Effector CD8-positive, alpha-beta T cell (primary cell): Measurements from ENCODE around the gene DAPK1.
"Not testable (repeated sequence)": the region's sequence is repeated elsewhere in the genome, so short reads cannot be mapped to it uniquely, and the experiment has no call there.

Source experiments
- DNase-seq: peaks from one replicate; lab custom pipeline; 2025; lab: John Stamatoyannopoulos, UW

The DAPK1 gene

DNA sequence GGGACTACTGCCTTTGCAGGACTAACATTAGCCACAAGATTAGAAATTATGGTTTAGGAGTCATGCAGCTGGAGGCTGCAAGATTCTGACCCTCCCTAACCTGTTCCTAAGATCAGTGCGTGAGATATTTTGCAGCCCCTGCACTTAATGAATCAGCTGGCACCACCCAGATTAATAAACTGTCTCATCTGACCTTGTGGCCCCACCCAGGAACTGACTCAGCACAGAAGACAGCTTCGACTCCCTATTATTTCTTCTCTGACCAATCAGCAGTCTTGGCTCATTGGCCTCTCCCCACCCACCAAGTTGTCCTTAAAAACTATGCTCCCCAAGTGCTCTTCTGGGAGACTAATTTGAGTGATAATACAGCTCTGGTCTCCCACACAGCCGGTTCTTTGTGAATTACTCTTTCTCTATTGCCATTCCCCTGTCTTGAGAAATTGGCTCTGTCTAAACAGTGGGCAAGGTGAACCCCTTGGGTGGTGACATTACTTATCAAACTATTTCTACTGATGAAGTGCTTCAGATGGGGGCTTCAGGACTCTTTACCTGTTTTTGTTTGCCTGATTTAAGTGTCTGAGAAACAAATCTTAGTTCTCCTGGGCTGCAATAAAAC lies 245.3 kb downstream of the DAPK1 start:
- no peak for DNase-seq

DNA sequence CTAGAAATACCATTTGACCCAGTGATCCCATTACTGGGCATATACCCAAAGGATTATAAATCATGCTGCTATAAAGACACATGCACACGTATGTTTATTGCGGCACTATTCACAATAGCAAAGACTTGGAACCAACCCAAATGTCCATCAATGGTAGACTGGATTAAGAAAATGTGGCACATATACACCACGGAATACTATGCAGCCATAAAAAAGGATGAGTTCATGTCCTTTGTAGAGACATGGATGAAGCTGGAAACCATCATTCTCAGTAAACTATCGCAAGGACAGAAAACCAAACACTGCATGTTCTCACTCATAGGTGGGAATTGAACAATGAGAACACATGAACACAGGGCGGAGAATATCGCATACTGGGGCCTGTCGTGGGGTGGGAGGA lies 246.6 kb downstream of the DAPK1 start:
- DNase-seq, result not testable (repeated sequence)

DNA sequence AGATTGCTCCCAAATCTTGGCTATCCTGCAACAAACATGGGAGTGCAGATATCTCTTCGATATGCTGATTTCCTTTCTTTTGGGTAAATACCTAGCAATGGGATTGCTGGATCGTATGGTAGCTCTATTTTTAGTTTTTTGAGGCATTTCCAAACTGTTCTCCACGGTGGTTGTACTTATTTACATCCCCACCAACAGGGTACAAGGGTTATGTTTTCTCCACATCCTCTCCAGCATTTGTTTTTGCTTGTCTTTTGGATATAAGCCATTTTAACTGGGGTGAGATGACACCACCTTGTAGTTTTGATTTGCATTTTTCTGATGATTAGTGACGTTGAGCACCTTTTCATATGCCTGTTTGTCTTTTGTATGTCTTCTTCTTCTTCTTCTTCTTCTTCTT lies 248.5 kb downstream of the DAPK1 start:
- no peak for DNase-seq

DNA sequence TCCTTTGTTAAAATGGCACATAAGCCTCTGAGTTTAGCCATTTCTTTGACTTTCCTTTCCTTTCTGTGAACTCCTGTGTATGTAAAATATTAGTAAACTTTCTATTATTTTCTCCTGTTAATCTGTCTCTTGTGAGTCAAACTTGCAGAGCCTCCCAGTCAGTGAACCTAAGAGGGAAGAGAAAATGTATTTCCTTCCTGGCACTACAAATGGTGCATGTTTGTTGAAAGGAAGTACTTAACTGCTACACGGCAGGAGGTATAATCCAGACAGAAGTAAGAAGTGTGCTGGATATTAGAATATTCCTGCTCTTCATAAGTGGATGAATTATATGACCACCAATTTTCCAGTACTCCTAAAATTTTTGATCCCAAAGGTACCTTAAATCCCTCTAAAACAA lies 251.2 kb downstream of the DAPK1 start:
- no peak for DNase-seq

DNA sequence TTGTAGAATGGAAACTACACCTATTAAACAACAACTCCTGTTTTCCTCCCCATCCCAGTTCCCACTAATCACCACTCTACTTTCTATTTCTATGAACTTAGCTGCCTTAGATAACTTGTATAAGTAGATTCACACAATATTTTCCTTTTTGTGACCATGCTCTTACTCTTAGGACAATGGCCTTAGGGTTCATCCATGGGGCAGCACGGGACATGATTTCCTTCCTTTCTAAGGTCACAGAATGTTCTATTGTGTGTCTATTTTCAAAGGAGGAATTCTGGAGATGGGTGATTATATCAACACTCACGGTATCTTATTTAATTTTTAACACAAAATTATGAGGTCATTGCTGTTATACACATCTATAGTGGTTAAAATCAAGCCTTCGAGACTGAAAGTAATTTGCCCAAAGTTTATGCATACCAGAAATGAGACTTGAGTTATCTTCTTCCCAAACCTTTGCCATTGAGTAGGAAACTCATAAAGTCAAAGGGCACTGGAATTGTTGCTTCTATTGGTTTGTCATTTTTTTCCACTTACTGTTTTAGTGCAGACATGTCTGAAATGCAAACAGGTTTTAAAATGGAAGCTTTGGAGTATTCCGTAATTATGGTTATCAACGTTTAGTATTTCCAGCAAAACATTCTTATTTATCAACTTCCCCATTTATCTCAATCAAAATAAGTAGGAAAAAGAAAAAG lies 251.8 kb downstream of the DAPK1 start:
- no peak for DNase-seq

- no peak for DNase-seq
These were observed 253.1 kb downstream of the DAPK1 start for GRCh38 chr9:87750726-87751125.

- no peak for DNase-seq
These were observed 253.8 kb downstream of the DAPK1 start for GRCh38 chr9:87751423-87751822.

DNA sequence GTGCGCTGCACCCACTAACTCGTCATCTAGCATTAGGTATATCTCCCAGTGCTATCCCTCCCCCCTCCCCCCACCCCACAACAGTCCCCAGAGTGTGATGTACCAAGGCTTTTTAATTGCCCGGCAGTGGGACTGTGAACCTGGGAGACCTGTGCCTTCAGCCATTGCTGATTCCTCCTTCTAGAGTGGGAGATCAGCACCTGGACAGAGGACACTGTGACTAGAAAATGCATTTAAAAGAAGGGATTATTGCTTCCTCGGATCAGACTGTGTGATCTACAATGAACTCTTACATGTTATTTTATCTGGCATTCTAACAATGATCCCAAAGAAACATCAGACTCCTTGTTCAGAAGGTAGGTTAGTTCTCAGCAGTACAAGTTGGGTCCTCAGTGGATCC lies 254.2 kb downstream of the DAPK1 start:
- no peak for DNase-seq

- no peak for DNase-seq
These were observed 255.6 kb downstream of the DAPK1 start for GRCh38 chr9:87753313-87753712.
